ENCODE results near the gene PATE4.

PATE4 gene

DNA sequence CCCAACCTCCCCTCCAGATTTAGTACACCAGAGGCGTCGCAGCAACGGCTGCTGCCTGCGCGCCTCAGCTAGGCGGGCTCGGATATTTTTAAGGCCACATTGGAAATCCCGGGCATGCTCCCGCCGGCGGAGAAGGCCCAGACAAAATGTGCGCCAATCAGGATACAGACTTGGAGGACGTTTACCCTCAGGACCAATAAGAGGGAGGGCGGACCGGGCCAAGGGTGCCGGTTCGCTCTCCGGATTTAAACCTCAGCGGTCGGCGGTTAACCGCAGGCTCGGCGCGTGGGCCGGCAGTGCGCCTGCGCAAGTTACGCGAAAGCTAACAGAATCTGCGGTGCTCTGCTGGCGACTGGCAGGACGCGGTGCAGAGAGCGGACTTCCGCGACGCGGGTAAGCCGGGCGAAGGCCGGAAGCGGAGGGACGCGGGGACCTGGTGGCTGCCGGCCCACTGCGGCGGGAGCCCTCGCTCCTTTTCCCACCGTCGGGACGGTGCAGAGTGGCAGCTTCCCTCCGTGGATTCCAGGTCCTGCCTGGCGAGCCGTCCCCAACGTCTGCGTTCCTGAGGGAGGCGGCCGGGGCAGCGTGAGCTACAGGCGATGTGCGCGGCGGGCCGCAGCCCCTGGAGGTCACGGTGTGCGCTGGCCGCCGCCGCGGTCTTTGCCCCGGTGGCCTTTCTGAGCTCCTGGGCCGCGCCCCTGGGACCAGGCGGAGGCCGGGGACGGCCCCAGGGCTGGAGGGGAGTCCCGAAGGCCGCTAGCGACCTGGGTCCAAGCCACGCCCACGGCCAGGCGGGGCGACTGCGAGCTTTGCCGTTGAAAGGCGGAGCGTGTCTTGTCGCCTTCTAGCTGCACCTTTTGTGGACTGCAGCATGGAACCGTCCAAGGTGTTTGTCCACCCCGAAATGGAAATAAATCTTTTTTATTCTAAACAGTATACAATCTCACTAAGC is 54.5 kb downstream of the PATE4 start, which contains the start of gene HYLS1:
TSS of gene HYLS1 (plus strand) at position 296 of the 952 bp plus-strand sequence. CDS start 11,701 bp downstream, outside the sequence.
- DNase-seq (ENCODE audit: low spot score), result peak; percentile 78

Measured in D341Med (cell line).